HEK293 (cell line): ENCODE results near the gene GSK3B.

Experiments
- CTCF ChIA-PET: fragments of 350-600 bp; formaldehyde crosslinking; extraction: SDS; loops from one replicate; lab custom pipeline; 2021; ENCODE audit warnings: antibody characterized with exemption; lab: Yijun Ruan, JAX
- POLR2A ChIA-PET: fragments of 300-600 bp; formaldehyde crosslinking; extraction: SDS; loops from one replicate; lab custom pipeline; 2020; ENCODE audit warnings: antibody characterized with exemption, inconsistent platforms; lab: Yijun Ruan, JAX
- H3K27ac ChIP-seq: fragments of 200-500 bp; sonication (Bioruptor generic); 2 replicates; pipeline ENCODE4 v1.5.1; 2014; ENCODE audit warnings: low read depth, low read length, control low read depth, inconsistent platforms; ENCODE audit errors: extremely low read depth
- H3K36me3 ChIP-seq, 2 experiments: fragments of 200-500 bp in 1 of 2; sonication (Bioruptor generic) in 1 of 2; 1 replicate in 1 of 2; 2 replicates in 1 of 2; pipeline ENCODE4 v1.5.1; 2014 to 2017; ENCODE audit warnings: inconsistent platforms in 2 of 2, low read length in 2 of 2; ENCODE audit not compliant: control insufficient read depth in 2 of 2, insufficient read depth in 1 of 2
- H3K4me1 ChIP-seq: fragments of 200-500 bp; sonication (Bioruptor generic); 2 replicates; pipeline ENCODE4 v1.5.1; 2014; ENCODE audit warnings: mild to moderate bottlenecking, low read length, inconsistent platforms; ENCODE audit not compliant: control insufficient read depth, insufficient read depth
- H3K4me3 ChIP-seq: 2 replicates; pipeline ENCODE4 v1.5.1; 2011; ENCODE audit warnings: low read depth, mild to moderate bottlenecking, control low read depth, low read length, moderate library complexity
- H3K9me3 ChIP-seq: fragments of 200-500 bp; sonication (Bioruptor generic); 2 replicates; pipeline ENCODE4 v1.5.1; 2014; ENCODE audit warnings: low read depth, low read length, inconsistent platforms; ENCODE audit not compliant: control insufficient read depth, insufficient read depth
- ATF2 ChIP-seq: fragments of 450-650 bp; formaldehyde crosslinking; IDR thresholded peaks from 2 replicates; pipeline ENCODE4 v1.5.1; 2016; ENCODE audit warnings: missing biosample characterization, missing genetic modification characterization, low read depth
- PATZ1 ChIP-seq: fragments of 450-650 bp; formaldehyde crosslinking; IDR thresholded peaks from 2 replicates; pipeline ENCODE4 v1.5.1; 2016; ENCODE audit warnings: missing biosample characterization, missing genetic modification characterization
- PRDM1 ChIP-seq: fragments of 450-650 bp; formaldehyde crosslinking; IDR thresholded peaks from 2 replicates; pipeline ENCODE4; 2016; ENCODE audit warnings: missing biosample characterization, missing genetic modification characterization
- SETDB1 ChIP-seq: IDR thresholded peaks from one replicate; pipeline ENCODE4 v1.6.1; 2017; ENCODE audit warnings: mild to moderate bottlenecking, low read length, moderate library complexity, mixed read lengths; ENCODE audit not compliant: insufficient read length
- SP2 ChIP-seq: fragments of 450-650 bp; formaldehyde crosslinking; IDR thresholded peaks from 2 replicates; pipeline ENCODE4 v1.5.1; 2016; ENCODE audit warnings: missing biosample characterization, missing genetic modification characterization
- SP3 ChIP-seq: fragments of 450-650 bp; formaldehyde crosslinking; IDR thresholded peaks from 2 replicates; pipeline ENCODE4 v1.5.1; 2016; ENCODE audit warnings: missing biosample characterization, missing genetic modification characterization
- ZNF18 ChIP-seq: fragments of 450-650 bp; formaldehyde crosslinking; IDR thresholded peaks from 2 replicates; pipeline ENCODE4 v1.5.1; 2016; ENCODE audit warnings: missing biosample characterization, missing genetic modification characterization
- ZNF280D ChIP-seq: fragments of 450-650 bp; formaldehyde crosslinking; IDR thresholded peaks from 2 replicates; pipeline ENCODE4 v1.5.1; 2016; ENCODE audit warnings: missing biosample characterization, missing genetic modification characterization
- ZNF302 ChIP-seq: fragments of 450-650 bp; formaldehyde crosslinking; IDR thresholded peaks from 2 replicates; pipeline ENCODE4 v1.5.1; 2016; ENCODE audit warnings: missing biosample characterization, missing genetic modification characterization, low read depth
- ZNF341 ChIP-seq: fragments of 450-650 bp; formaldehyde crosslinking; IDR thresholded peaks from 2 replicates; pipeline ENCODE4; 2016; ENCODE audit warnings: low read depth, missing biosample characterization, missing genetic modification characterization
- ZNF366 ChIP-seq: fragments of 450-650 bp; formaldehyde crosslinking; conservative IDR thresholded peaks from 2 replicates; pipeline ENCODE4 v1.5.1; 2016; ENCODE audit warnings: missing biosample characterization, missing genetic modification characterization
- ZNF394 ChIP-seq: fragments of 450-650 bp; formaldehyde crosslinking; IDR thresholded peaks from 2 replicates; pipeline ENCODE4 v1.5.1; 2016; ENCODE audit warnings: missing biosample characterization, missing genetic modification characterization, mild to moderate bottlenecking, moderate library complexity, borderline replicate concordance
- ZNF449 ChIP-seq: fragments of 450-650 bp; formaldehyde crosslinking; IDR thresholded peaks from 2 replicates; pipeline ENCODE4 v1.5.1; 2017; ENCODE audit warnings: missing biosample characterization, mild to moderate bottlenecking, missing genetic modification characterization, moderate library complexity
- ZNF501 ChIP-seq: fragments of 450-650 bp; formaldehyde crosslinking; IDR thresholded peaks from 2 replicates; pipeline ENCODE4 v1.5.1; 2016; ENCODE audit warnings: missing biosample characterization, missing genetic modification characterization
- ZNF513 ChIP-seq: fragments of 450-650 bp; IDR thresholded peaks from 2 replicates; pipeline ENCODE4 v1.5.1; 2018; ENCODE audit warnings: missing biosample characterization, missing genetic modification characterization
- ZNF518A ChIP-seq: fragments of 450-650 bp; formaldehyde crosslinking; conservative IDR thresholded peaks from 2 replicates; pipeline ENCODE4 v1.5.1; 2016; ENCODE audit warnings: low read depth, missing biosample characterization, missing genetic modification characterization
- ZNF529 ChIP-seq: fragments of 450-650 bp; formaldehyde crosslinking; IDR thresholded peaks from 2 replicates; pipeline ENCODE4 v1.5.1; 2017; ENCODE audit warnings: missing genetic modification characterization, missing biosample characterization; ENCODE audit not compliant: insufficient replicate concordance
- ZNF777 ChIP-seq: fragments of 450-650 bp; formaldehyde crosslinking; IDR thresholded peaks from 2 replicates; pipeline ENCODE4 v1.5.1; 2017; ENCODE audit warnings: missing biosample characterization, missing genetic modification characterization, borderline replicate concordance

The GSK3B gene

GRCh38 chr3:120094776-120095225 lies 554 bp upstream of the GSK3B start:
- Histone ChIP-seq H3K4me3 (peak overlapping the region; percentile 69), H3K36me3 (peaks cover 9 to 12% of the 10 kb centered on the region in 2 experiments; a peak in 2 of 3 replicates), H3K27ac (peak overlapping the region; percentile 99), H3K9me3 (no peaks in the 10 kb centered on the region), H3K4me1 (no peaks in the 10 kb centered on the region; the same call in 1 of the 2 replicates)
- CTCF ChIA-PET: interaction anchor here (2.2 kb wide), 1 partner anchor 203 kb away, joined by 9 read pairs; no protein-coding TSS in a partner anchor
- POLR2A ChIA-PET: interaction anchor here (0.7 to 3.4 kb wide), 25 partner anchors 9 to 632 kb away, joined by 3 to 30 read pairs (median 4); partner anchors contain the start of genes COX17, FSTL1, LRRC58 and NDUFB4
- no peak for TF ChIP-seq ATF2 (tag by site-specific recombination)
- TF ChIP-seq ZNF366 (tag by site-specific recombination): peak; percentile 10; the same call in 1 of the 2 replicates
- peak; percentile 22 for TF ChIP-seq SETDB1
- no peak for TF ChIP-seq ZNF777 (tag by site-specific recombination)
- TF ChIP-seq ZNF302: no peak
- no peak for TF ChIP-seq ZNF513 (tag by site-specific recombination)
- TF ChIP-seq PRDM1 (tag by site-specific recombination): peak; percentile 88
- no peak for TF ChIP-seq ZNF518A
- peak; percentile 89 for TF ChIP-seq SP2 (tag by site-specific recombination)
- TF ChIP-seq ZNF394 (tag by site-specific recombination): no peak
- peak; percentile 76 for TF ChIP-seq PATZ1
- no peak for TF ChIP-seq ZNF501 (tag by site-specific recombination)
- no peak for TF ChIP-seq ZNF18 (tag by site-specific recombination)
- no peak for TF ChIP-seq ZNF529 (tag by site-specific recombination)
- TF ChIP-seq ZNF449 (tag by site-specific recombination): peak; percentile 73
- TF ChIP-seq SP3: peak; percentile 53; the same call in 1 of the 2 replicates
- peak; percentile 86 for TF ChIP-seq ZNF341
- TF ChIP-seq ZNF280D (tag by site-specific recombination): no peak
